ENCODE data around the gene CRABP2.

Gene CRABP2

GRCh38 chr1:156655904-156656516, 49.4 kb downstream of the CRABP2 start:
- TF ChIP-seq, protein P1, sequence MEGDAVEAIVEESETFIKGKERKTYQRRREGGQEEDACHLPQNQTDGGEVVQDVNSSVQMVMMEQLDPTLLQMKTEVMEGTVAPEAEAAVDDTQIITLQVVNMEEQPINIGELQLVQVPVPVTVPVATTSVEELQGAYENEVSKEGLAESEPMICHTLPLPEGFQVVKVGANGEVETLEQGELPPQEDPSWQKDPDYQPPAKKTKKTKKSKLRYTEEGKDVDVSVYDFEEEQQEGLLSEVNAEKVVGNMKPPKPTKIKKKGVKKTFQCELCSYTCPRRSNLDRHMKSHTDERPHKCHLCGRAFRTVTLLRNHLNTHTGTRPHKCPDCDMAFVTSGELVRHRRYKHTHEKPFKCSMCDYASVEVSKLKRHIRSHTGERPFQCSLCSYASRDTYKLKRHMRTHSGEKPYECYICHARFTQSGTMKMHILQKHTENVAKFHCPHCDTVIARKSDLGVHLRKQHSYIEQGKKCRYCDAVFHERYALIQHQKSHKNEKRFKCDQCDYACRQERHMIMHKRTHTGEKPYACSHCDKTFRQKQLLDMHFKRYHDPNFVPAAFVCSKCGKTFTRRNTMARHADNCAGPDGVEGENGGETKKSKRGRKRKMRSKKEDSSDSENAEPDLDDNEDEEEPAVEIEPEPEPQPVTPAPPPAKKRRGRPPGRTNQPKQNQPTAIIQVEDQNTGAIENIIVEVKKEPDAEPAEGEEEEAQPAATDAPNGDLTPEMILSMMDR (IDR thresholded peaks at IDR 0.05) = no peak
- TF ChIP-seq ZFX (IDR thresholded peaks at IDR 0.05; ENCODE audit: borderline replicate concordance) = no peak
- no peak overlapping the region for H3K27ac ChIP-seq

DNA sequence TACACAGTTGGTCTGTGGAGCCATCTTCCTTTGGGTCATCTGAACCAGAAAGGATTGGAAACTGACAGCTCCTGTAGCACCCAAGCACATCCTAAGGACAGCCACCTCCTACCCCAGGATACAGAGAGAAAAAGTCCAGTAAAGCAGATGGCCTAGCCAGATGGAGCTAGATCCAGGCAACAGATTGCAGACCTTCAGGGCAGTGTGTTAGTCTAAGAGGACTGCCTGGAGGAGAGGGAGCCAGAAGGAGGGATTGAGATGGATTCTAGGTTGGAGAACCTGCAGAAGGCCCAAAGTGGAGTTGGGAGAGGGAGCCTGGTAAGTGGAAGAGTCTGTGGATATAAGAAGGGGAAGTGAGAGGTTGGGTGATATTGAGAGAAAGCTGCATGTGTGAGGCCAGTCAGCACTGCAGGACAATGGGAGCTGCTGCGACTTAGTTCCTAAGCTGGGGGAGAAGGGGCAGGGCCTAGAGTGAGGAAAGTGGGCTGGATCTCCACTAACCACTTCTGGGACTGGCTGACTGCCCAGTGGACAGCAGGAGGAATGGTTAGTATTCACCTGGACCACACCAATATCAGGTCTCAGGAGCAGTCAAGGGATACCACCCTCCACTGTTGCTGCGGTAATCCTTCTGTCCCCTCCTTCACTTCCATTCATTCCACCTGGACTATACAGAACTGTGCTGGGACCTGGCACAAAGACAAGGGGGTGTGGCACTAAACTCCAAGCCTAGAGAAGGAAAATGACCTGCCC, 50.1 kb downstream of the CRABP2 start:
- no peak overlapping the region for H3K27ac ChIP-seq
- no peak for TF ChIP-seq ZFX (IDR thresholded peaks at IDR 0.05; ENCODE audit: borderline replicate concordance)

GRCh38 chr1:156654700-156655099, 50.7 kb downstream of the CRABP2 start:
- H3K27ac ChIP-seq = no peak overlapping the region
- TF ChIP-seq, protein P1 (IDR thresholded peaks at IDR 0.05) = no peak
- TF ChIP-seq ZFX (IDR thresholded peaks at IDR 0.05; ENCODE audit: borderline replicate concordance) = no peak

DNA sequence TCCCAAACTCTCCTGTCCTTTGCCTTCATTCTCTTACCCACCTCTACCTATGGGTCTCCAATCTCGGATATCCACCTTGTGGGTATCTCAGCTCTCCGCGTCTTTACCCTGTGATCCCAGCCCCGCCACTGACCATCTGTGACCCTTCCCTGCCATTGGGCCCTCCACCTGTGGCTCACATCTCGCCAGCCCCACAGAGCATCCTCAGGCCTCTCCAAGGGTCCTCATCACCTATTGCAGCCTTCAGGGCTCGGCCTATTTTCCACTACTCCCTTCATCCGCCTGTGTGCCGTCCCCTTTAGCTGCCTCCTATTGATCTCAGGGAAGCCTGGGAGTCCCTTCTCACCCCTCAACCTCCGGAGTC, 52.4 kb downstream of the CRABP2 start:
- H3K27ac ChIP-seq = no peak overlapping the region
- TF ChIP-seq, protein P1 (IDR thresholded peaks at IDR 0.05) = no peak
- TF ChIP-seq ZFX (IDR thresholded peaks at IDR 0.05; ENCODE audit: borderline replicate concordance) = no peak

DNA sequence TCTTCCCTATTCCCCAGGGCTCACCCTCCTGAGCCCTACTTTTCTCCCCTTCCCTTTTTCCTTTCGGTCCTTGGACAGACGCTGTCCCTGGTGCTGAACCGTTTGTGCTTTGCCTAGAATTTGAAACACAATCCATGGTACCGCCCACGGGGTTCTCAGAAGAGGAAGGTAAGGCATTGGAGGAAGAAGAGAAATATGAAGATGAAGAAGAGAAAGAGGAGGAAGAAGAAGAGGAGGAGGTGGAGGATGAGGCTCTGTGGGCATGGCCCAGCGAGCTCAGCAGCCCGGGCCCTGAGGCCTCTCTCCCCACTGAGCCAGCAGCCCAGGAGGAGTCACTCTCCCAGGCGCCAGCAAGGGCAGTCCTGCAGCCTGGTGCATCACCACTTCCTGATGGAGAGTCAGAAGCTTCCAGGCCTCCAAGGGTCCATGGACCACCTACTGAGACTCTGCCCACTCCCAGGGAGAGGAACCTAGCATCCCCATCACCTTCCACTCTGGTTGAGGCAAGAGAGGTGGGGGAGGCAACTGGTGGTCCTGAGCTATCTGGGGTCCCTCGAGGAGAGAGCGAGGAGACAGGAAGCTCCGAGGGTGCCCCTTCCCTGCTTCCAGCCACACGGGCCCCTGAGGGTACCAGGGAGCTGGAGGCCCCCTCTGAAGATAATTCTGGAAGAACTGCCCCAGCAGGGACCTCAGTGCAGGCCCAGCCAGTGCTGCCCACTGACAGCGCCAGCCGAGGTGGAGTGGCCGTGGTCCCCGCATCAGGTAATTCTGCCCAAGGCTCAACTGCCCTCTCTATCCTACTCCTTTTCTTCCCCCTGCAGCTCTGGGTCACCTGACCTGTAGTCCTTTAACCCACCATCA, 53.0 kb downstream of the CRABP2 start:
- no peak for TF ChIP-seq ZFX (IDR thresholded peaks at IDR 0.05; ENCODE audit: borderline replicate concordance)
- TF ChIP-seq, protein P1 (IDR thresholded peaks at IDR 0.05) = no peak
- H3K27ac ChIP-seq = no peak overlapping the region

Data from 22Rv1 (cell line).